ENCODE results near the gene STOML1.

Gene STOML1

GRCh38 chr15:73991726-73992593, at the start of gene STOML1:
Gene STOML1 (minus strand): TSS chr15:73992295. CDS start chr15:73992223, 72 bp downstream.
- DNase-seq, result peak in 13 of 14 donors; percentile 46 to 93 (median 81)

GRCh38 chr15:74041311-74041756, 49.2 kb upstream of the STOML1 start:
- DNase-seq, result no peak

- DNase-seq, result no peak
Observed at GRCh38 chr15:74040109-74040850, 48.2 kb upstream of the STOML1 start.

- DNase-seq, result no peak
Observed at GRCh38 chr15:74039656-74040010, 47.5 kb upstream of the STOML1 start.

GRCh38 chr15:74038707-74039655, 46.9 kb upstream of the STOML1 start:
- DNase-seq, result no peak

GRCh38 chr15:74037171-74038117, 45.3 kb upstream of the STOML1 start:
- DNase-seq, result no peak

GRCh38 chr15:74036271-74037170, 44.4 kb upstream of the STOML1 start:
- DNase-seq, result peak in 2 of 14 donors; percentile 1 to 13

- no peak for DNase-seq
Observed at GRCh38 chr15:74035121-74036017, 43.3 kb upstream of the STOML1 start.

- no peak for DNase-seq
Observed at GRCh38 chr15:74034206-74034755, 42.2 kb upstream of the STOML1 start.

- no peak for DNase-seq
Observed at GRCh38 chr15:74032606-74033561, 40.8 kb upstream of the STOML1 start.

GRCh38 chr15:74032046-74032445, 40.0 kb upstream of the STOML1 start:
- DNase-seq, result no peak

- no peak for DNase-seq
Observed at GRCh38 chr15:74028646-74029045, 36.6 kb upstream of the STOML1 start.

GRCh38 chr15:74027688-74028087, 35.6 kb upstream of the STOML1 start:
- no peak for DNase-seq

- no peak for DNase-seq
Observed at GRCh38 chr15:74025436-74025835, 33.3 kb upstream of the STOML1 start.

GRCh38 chr15:74024687-74025086, 32.6 kb upstream of the STOML1 start:
- DNase-seq, result no peak

- no peak for DNase-seq
Observed at GRCh38 chr15:74022706-74023470, 30.8 kb upstream of the STOML1 start.

GRCh38 chr15:74019734-74020133, 27.6 kb upstream of the STOML1 start:
- DNase-seq, result no peak

Data from C1 segment of cervical spinal cord (tissue), 14 donors.